ENCODE results near the gene P2RY8.
"Not testable (repeated sequence)": the region's sequence is repeated elsewhere in the genome, so short reads cannot be mapped to it uniquely, and the experiment has no call there.

DNA sequence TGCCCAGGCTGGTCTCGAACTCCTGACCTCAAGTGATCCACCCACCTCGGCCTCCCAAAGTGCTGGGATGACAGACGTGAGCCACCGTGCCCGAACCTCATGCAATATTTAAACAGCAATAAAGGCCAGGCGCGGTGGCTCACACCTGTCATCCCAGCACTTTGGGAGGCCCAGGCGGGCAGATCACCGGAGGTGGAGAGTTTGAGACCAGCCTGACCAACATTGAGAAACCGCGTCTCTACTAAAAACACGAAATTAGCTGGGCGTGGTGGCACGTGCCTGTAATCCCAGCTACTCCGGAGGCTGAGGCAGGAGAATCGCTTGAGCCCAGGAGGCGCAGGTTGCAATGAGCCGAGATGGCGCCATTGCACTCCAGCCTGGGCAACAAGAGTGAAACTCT, 37.2 kb upstream of the P2RY8 start:
- TF ChIP-seq, protein P1, sequence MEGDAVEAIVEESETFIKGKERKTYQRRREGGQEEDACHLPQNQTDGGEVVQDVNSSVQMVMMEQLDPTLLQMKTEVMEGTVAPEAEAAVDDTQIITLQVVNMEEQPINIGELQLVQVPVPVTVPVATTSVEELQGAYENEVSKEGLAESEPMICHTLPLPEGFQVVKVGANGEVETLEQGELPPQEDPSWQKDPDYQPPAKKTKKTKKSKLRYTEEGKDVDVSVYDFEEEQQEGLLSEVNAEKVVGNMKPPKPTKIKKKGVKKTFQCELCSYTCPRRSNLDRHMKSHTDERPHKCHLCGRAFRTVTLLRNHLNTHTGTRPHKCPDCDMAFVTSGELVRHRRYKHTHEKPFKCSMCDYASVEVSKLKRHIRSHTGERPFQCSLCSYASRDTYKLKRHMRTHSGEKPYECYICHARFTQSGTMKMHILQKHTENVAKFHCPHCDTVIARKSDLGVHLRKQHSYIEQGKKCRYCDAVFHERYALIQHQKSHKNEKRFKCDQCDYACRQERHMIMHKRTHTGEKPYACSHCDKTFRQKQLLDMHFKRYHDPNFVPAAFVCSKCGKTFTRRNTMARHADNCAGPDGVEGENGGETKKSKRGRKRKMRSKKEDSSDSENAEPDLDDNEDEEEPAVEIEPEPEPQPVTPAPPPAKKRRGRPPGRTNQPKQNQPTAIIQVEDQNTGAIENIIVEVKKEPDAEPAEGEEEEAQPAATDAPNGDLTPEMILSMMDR (IDR thresholded peaks at IDR 0.05), result not testable (repeated sequence)
- not testable (repeated sequence) for TF ChIP-seq EZH2, EZH2phosphoT487 (IDR thresholded peaks at IDR 0.05)

Data from neural progenitor cell (in vitro differentiated cells).